Measurements from ENCODE around the gene YY1AP1.
"Not testable (repeated sequence)": the region's sequence is repeated elsewhere in the genome, so short reads cannot be mapped to it uniquely, and the experiment has no call there.

The YY1AP1 gene

GRCh38 chr1:155645034-155645598 lies 43.5 kb downstream of the YY1AP1 start:
- DNase-seq: no peak

DNA sequence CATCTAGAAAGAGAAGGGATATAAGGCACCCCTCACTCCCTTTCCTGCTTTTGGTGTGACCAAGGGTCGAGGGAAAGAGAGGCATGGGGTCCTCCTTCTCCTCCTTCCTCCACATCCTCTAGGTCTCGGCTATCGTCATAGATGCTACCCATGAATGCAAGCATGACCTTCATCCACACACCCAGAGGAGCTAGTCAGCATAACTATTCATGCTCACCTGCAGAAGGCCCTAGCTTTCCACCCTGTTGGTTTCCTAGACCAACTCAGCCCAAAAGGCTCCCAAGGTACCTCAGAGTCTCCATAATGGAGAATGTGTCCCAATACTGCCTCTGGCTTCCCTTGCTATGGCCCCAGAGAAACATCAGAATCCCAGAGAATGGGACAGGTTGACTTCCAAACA lies 45.3 kb downstream of the YY1AP1 start:
- DNase-seq: no peak

- not testable (repeated sequence) for DNase-seq
These were observed 45.9 kb downstream of the YY1AP1 start for GRCh38 chr1:155642559-155643180.

- no peak for DNase-seq
These were observed 48.2 kb downstream of the YY1AP1 start for GRCh38 chr1:155640367-155640766.

GRCh38 chr1:155636397-155637153 lies 52.0 kb downstream of the YY1AP1 start:
- DNase-seq: no peak

- not testable (repeated sequence) for DNase-seq
These were observed 62.1 kb downstream of the YY1AP1 start for GRCh38 chr1:155626428-155626827.

GRCh38 chr1:155623357-155623756 lies 65.2 kb downstream of the YY1AP1 start:
- DNase-seq: no peak

- DNase-seq: no peak
These were observed 66.4 kb downstream of the YY1AP1 start for GRCh38 chr1:155622191-155622590.

GRCh38 chr1:155613226-155613625 lies 75.3 kb downstream of the YY1AP1 start:
- DNase-seq: not testable (repeated sequence)

DNA sequence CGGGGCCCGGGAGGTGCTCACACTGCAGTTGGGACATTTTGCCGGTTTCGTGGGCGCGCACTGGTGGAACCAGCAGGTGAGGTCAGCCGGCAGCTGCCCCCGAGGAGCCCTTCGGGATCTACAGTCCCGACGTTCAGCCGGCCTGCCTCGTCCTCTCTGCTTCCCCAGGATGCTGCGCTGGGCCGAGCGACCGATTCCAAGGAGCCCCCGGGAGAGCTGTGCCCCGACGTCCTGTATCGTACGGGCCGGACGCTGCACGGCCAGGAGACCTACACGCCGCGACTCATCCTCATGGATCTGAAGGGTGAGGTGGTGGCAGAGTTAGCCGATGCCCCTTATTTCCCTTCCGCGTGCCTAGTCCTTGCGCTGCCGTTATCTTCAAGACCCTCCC lies 78.3 kb downstream of the YY1AP1 start:
- not testable (repeated sequence) for DNase-seq

- DNase-seq: peak; percentile 95
These were observed 78.9 kb downstream of the YY1AP1 start, which contains the start of gene MSTO1 for GRCh38 chr1:155609515-155610256. Gene MSTO1 (plus strand): TSS chr1:155610218. CDS start chr1:155610249, 31 bp downstream.

All from CD4-positive, alpha-beta T cell treated with Interleukin-21 for 1 hour (primary cell).